Mammary microvascular endothelial cell (primary cell): ENCODE results near the gene ANTXRL. TPM values are rescaled to one million over a fixed set of nuclear protein-coding genes. Genes with fewer than 3 reads are reported as not detected.

Experiments
- total RNA-seq: library from RNA; depleted of rRNA; stranded (reverse); fragments of >200 nt; gene quantifications from 2 replicates; pipeline ENCODE4 v1.2.3, GENCODE V29; 2015

Gene ANTXRL
- total RNA-seq, result not detected in 2 replicates

GRCh38 chr10:46286991-46287693, at the start of gene ANTXRL:
ANTXRL (plus strand) TSS chr10:46286997; CDS start chr10:46287263, 266 bp downstream.

DNA sequence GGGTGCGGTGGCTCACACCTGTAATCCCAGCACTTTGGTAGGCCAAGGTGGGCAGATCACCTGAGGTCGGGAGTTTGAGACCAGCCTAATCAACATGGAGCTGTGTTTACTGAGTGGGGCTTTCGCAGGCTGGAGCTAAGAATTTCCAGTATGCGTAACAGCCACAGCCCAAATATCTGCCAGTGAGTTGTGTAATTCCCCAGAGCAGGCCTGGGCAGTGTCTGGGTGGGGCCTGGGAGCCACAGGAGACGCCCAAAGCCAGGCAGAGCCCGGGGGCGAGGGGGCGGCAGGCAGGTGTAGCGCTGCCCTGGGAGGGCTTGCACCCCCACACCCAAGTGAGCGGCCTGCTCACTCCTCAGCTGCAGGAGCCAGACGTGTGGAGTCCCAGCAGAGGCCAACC, 88.6 kb downstream of the ANTXRL start, which contains the start of gene ANXA8L1:
TSS of gene ANXA8L1 (plus strand) at position 371 of the 400 bp plus-strand sequence. CDS start 76 bp downstream, outside the sequence.

Other genes starting within 250 kb of the ANTXRL start
- not detected in 2 replicates for gene MSMB, start 240.7 kb upstream of the ANTXRL start, total RNA-seq
- not detected in 2 replicates for gene ANXA8L1, start 88.8 kb downstream of the ANTXRL start, total RNA-seq
- not detected in 2 replicates for gene NPY4R, start 179.0 kb downstream of the ANTXRL start, total RNA-seq